ENCODE data around the gene COPG2.

The COPG2 gene

GRCh38 chr7:130566898-130567280 lies 101.7 kb downstream of the COPG2 start:
- H3K36me3 ChIP-seq (ENCODE audit: insufficient read depth), result no peaks in the 10 kb centered on the region
- TF ChIP-seq, protein P1, sequence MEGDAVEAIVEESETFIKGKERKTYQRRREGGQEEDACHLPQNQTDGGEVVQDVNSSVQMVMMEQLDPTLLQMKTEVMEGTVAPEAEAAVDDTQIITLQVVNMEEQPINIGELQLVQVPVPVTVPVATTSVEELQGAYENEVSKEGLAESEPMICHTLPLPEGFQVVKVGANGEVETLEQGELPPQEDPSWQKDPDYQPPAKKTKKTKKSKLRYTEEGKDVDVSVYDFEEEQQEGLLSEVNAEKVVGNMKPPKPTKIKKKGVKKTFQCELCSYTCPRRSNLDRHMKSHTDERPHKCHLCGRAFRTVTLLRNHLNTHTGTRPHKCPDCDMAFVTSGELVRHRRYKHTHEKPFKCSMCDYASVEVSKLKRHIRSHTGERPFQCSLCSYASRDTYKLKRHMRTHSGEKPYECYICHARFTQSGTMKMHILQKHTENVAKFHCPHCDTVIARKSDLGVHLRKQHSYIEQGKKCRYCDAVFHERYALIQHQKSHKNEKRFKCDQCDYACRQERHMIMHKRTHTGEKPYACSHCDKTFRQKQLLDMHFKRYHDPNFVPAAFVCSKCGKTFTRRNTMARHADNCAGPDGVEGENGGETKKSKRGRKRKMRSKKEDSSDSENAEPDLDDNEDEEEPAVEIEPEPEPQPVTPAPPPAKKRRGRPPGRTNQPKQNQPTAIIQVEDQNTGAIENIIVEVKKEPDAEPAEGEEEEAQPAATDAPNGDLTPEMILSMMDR (conservative IDR thresholded peaks at IDR 0.05; ENCODE audit: low read depth, low read length), result no peak
- no peak overlapping the region for H3K4me3 ChIP-seq (IDR thresholded peaks at IDR 0.05; ENCODE audit: insufficient read depth, low read depth, low read length)
- no peaks in the 10 kb centered on the region for H3K79me2 ChIP-seq (ENCODE audit: insufficient read depth, low read depth)
- H3K27me3 ChIP-seq (ENCODE audit: insufficient read depth, low read depth), result no peaks in the 10 kb centered on the region
- H3K9ac ChIP-seq, result no peak overlapping the region
- H3K4me2 ChIP-seq, result no peak overlapping the region
- no peak overlapping the region for H3K27ac ChIP-seq
- H2AFZ ChIP-seq (ENCODE audit: low read depth), result no peak overlapping the region
- H4K20me1 ChIP-seq (ENCODE audit: insufficient read depth), result no peaks in the 10 kb centered on the region
- peaks cover 6% of the 10 kb centered on the region for H3K4me1 ChIP-seq (ENCODE audit: low read depth, poor library complexity, severe bottlenecking)

DNA sequence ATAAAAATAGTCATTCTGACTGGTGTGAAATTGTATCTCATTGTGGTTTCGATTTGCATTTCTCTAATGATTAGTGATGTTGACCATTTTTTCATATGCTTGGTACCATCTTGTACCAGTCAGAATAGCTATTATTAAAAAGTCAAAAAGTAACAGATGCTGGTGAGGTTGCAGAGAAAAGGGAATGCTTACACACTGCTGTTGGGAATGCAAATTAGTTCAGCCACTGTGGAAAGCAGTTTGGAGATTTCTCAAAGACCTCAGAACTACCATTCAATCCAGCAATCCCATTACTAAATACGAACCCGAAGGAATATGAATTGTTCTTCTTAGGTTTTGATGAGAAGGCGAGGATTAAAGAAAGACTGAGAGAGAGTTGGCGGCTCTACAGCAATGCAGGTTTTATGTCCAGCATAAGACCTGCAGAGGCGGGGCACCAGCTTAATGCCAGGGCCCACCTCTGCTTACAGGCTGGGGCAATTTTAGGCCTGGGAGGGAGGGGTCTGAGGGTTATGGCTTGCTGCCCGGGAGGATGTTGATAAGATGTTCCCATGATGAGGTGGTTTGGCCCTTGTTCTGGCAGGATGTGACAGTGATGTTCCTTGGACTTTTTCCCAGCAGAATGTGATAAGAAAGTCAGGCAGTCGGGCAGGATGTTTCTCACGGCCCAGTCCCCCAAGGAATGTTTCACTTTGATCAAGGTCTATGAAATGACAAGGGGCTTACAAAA lies 102.2 kb downstream of the COPG2 start:
- TF ChIP-seq, protein P1 (conservative IDR thresholded peaks at IDR 0.05; ENCODE audit: low read depth, low read length), result no peak
- no peak overlapping the region for H3K4me3 ChIP-seq (IDR thresholded peaks at IDR 0.05; ENCODE audit: insufficient read depth, low read depth, low read length)
- H3K27me3 ChIP-seq (ENCODE audit: insufficient read depth, low read depth), result no peaks in the 10 kb centered on the region

GRCh38 chr7:130560972-130561371 lies 107.6 kb downstream of the COPG2 start:
- H2AFZ ChIP-seq (ENCODE audit: low read depth), result no peak overlapping the region
- H3K36me3 ChIP-seq (ENCODE audit: insufficient read depth), result no peaks in the 10 kb centered on the region
- no peak overlapping the region for H3K27ac ChIP-seq
- H3K79me2 ChIP-seq (ENCODE audit: insufficient read depth, low read depth), result no peaks in the 10 kb centered on the region
- H3K27me3 ChIP-seq (ENCODE audit: insufficient read depth, low read depth), result no peaks in the 10 kb centered on the region
- H3K4me1 ChIP-seq (ENCODE audit: low read depth, poor library complexity, severe bottlenecking), result no peaks in the 10 kb centered on the region
- H4K20me1 ChIP-seq (ENCODE audit: insufficient read depth), result no peaks in the 10 kb centered on the region
- H3K4me2 ChIP-seq, result no peak overlapping the region
- H3K9ac ChIP-seq, result no peak overlapping the region
- TF ChIP-seq, protein P1 (conservative IDR thresholded peaks at IDR 0.05; ENCODE audit: low read depth, low read length), result peak; percentile 59
- H3K4me3 ChIP-seq (IDR thresholded peaks at IDR 0.05; ENCODE audit: insufficient read depth, low read depth, low read length), result no peak overlapping the region

More for the DNA sequence above, 102.2 kb downstream of the COPG2 start:
- H3K9ac ChIP-seq, result no peak overlapping the region
- no peaks in the 10 kb centered on the region for H3K36me3 ChIP-seq (ENCODE audit: insufficient read depth)
- no peak overlapping the region for H3K4me2 ChIP-seq
- no peak overlapping the region for H2AFZ ChIP-seq (ENCODE audit: low read depth)
- H3K4me1 ChIP-seq (ENCODE audit: low read depth, poor library complexity, severe bottlenecking), result peaks cover 6% of the 10 kb centered on the region
- H3K79me2 ChIP-seq (ENCODE audit: insufficient read depth, low read depth), result no peaks in the 10 kb centered on the region
- H3K27ac ChIP-seq, result no peak overlapping the region
- no peaks in the 10 kb centered on the region for H4K20me1 ChIP-seq (ENCODE audit: insufficient read depth)

DNA sequence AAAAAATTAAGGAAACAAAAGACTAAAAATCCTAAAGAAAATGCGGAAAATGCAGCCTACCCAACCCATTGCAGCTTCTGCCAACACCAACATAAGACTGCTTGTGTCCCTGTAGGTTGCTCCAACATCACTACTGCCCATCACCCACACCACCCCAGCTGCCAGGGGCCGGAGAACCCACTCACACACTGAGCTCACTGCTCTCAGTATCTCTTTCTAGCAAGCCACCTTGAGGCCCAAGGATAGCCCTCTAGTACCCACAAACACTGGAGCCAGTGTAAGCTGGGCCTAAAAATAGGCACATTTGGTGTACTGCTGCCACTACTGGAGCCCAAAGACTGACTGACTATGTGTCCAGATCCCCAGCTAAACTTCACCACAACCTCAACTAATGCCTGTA lies 109.4 kb downstream of the COPG2 start:
- Histone ChIP-seq H3K9ac (no peak overlapping the region), H3K4me1 (ENCODE audit: low read depth, poor library complexity, severe bottlenecking) (no peaks in the 10 kb centered on the region), H3K27me3 (ENCODE audit: insufficient read depth, low read depth) (no peaks in the 10 kb centered on the region), H3K4me3 (IDR thresholded peaks at IDR 0.05; ENCODE audit: insufficient read depth, low read depth, low read length) (no peak overlapping the region), H3K27ac (no peak overlapping the region), H3K4me2 (no peak overlapping the region), H3K79me2 (ENCODE audit: insufficient read depth, low read depth) (no peaks in the 10 kb centered on the region), H2AFZ (ENCODE audit: low read depth) (no peak overlapping the region), H4K20me1 (ENCODE audit: insufficient read depth) (no peaks in the 10 kb centered on the region), H3K36me3 (ENCODE audit: insufficient read depth) (no peaks in the 10 kb centered on the region)
- TF ChIP-seq, protein P1 (conservative IDR thresholded peaks at IDR 0.05; ENCODE audit: low read depth, low read length), result no peak

All from KMS-11 (cell line).